HG02938 (cell line): Measurements from ENCODE around the gene LAMB4.

ENCODE experiments used
- ATAC-seq: cut with Tn5 transposase; IDR thresholded peaks from one replicate; pipeline ENCODE4 v1.9.1; 2021; ENCODE audit warnings: mild to moderate bottlenecking, moderate library complexity; ENCODE audit not compliant: unreplicated experiment

Gene LAMB4, protein sequence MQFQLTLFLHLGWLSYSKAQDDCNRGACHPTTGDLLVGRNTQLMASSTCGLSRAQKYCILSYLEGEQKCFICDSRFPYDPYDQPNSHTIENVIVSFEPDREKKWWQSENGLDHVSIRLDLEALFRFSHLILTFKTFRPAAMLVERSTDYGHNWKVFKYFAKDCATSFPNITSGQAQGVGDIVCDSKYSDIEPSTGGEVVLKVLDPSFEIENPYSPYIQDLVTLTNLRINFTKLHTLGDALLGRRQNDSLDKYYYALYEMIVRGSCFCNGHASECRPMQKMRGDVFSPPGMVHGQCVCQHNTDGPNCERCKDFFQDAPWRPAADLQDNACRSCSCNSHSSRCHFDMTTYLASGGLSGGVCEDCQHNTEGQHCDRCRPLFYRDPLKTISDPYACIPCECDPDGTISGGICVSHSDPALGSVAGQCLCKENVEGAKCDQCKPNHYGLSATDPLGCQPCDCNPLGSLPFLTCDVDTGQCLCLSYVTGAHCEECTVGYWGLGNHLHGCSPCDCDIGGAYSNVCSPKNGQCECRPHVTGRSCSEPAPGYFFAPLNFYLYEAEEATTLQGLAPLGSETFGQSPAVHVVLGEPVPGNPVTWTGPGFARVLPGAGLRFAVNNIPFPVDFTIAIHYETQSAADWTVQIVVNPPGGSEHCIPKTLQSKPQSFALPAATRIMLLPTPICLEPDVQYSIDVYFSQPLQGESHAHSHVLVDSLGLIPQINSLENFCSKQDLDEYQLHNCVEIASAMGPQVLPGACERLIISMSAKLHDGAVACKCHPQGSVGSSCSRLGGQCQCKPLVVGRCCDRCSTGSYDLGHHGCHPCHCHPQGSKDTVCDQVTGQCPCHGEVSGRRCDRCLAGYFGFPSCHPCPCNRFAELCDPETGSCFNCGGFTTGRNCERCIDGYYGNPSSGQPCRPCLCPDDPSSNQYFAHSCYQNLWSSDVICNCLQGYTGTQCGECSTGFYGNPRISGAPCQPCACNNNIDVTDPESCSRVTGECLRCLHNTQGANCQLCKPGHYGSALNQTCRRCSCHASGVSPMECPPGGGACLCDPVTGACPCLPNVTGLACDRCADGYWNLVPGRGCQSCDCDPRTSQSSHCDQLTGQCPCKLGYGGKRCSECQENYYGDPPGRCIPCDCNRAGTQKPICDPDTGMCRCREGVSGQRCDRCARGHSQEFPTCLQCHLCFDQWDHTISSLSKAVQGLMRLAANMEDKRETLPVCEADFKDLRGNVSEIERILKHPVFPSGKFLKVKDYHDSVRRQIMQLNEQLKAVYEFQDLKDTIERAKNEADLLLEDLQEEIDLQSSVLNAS (N-terminal part only)

DNA sequence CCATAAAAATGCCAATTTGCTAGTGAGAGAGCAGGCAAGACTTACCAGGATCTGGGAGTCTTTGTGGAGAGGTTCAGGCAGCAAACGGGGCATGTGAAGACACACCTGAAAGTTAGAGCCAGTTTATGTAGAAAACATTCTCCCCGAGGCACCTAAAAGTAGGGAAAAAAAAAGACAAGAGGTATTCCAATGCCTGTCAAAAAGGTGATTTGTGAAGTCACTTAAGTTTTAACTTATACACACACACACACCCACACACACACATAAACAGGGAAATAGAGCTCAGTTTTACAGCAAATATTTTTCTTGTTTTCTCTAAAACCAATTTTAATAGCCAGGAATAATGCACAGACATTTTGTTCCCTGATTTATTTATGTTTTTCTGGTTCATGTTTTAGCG is at the start of gene LAMB4:
Gene LAMB4, minus strand, starts transcription at position 101 of the 400 bp plus-strand sequence. CDS start 7,197 bp downstream, outside the sequence.
- ATAC-seq = no peak

DNA sequence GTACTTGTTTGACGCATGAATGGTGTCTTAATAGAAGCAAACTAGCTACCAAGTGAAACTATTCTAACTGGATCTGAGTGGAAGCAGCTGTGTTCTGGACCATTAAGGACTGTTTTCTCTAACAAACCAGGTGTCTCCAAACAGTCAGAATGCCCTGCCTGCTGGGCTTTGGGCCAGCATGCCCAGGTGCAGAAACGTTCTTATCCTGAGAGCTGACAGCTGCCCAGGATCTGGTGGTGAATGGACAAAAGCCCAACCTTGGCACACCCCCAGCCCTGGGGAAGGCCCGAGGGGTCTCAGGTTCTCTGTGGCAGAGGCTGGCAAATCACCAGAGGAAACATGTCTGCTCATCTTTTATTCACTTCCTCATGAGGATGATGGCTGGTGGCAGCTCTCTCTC is 48.2 kb upstream of the LAMB4 start:
- ATAC-seq = no peak

DNA sequence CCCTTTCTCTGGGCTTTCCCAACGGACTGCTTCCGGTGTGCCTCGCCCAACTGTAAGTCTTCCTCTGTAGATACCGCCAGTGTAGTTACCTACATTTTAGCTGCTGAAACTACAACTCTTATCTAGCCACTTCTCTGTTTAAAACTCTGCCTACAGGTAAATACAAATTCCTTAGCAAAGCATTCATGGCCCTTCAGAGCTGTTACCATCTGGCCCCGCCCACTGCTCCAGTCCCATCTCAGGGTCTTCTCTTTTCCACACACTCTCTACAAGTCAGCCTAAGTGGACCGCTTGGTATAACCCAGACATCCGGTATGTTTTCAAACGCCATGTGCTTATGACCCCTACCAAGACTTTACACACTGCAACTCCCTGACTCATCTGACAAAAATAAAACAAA is 41.0 kb upstream of the LAMB4 start:
- ATAC-seq = no peak

DNA sequence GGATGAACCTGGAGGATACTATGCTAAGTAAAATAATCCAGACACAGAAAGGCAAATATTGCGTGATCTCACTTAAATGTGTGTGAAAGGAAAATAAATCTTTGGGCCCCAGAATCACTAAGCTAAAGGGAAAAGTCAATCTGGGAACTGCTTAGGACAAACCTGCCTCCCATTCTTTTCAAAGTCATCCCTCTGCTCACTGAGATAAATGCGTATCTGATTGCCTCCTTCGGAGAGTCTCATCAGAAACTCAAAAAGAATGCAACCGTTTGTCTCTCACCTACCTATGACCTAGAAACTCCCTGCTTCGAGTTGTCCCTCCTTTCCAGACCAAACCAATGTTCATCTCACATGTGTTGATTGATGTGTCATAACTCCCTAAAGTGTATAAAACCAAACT is 40.1 kb upstream of the LAMB4 start:
- ATAC-seq = no peak

DNA sequence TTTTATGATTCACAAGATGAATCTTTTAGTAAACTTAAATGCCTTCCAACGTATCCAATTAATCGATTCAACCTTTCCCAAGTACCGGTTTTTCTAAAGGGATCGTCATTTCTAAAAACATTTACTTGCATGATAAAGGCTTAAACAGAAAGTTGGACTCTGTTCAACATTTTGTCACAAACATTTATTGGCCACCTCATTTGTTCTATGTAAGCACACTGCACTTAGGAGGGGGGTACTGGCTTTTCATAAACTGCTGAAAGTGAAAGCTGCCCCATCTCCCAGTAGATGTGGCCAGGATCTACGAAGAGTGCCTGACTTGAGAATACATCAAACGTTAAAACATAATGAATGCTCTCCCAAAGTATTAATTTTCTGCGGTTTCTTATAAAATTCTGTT is 37.3 kb upstream of the LAMB4 start:
- ATAC-seq = no peak

DNA sequence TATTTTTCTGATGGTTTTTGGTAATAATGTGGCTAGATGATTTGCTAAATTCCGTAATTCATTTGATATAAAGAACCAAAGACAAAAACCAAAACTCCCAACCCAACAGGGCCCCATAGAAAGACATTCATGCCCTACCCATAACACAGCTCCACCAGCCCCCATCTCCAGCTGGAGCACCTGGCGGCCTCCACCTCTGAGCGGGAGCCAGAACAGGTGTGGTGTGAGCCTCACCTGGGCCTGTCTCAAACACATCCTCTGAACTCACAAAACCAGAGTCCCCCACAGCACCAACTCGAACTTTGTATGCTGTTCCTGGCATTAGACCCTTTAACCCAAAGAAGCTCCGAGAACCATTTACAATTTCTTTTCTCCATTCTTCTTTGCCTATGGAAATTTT is 36.5 kb upstream of the LAMB4 start:
- ATAC-seq = no peak

DNA sequence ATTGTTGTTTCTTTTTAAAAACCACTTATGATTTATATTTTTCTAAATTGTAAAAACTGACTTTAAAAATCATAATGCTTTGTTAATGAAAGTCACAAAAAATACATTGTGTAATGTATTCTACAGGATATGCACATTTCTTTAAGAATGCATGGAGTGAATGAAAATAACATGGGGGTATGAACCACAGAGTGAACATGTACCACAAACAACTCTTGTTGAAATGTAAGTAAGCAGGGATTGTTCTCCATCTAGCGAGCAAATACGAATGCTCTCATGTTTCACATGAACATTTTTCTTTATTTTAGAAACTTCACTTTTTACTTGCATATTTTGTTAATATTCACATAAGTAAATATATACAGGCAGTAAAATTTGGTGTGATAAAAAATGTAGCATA is 35.6 kb upstream of the LAMB4 start:
- no peak for ATAC-seq

DNA sequence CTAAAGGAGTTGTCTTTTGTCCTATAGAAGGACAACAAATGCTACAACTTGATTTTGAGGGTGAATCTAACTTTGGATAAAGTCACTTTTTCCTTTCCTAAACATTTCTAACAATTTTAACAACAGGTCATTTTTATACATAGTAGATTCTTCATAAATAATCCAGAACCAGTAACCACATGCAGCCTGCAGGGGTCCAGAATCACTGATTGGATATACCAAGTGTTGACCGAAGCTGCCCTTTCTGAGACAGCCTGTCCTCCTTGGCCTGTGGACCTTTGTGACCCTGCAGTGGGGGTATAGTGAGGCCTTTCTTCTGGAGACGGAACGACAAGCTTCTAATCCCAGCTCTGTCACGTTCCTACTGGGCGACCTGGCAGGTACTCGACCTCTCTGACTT is 34.8 kb upstream of the LAMB4 start:
- ATAC-seq = no peak

DNA sequence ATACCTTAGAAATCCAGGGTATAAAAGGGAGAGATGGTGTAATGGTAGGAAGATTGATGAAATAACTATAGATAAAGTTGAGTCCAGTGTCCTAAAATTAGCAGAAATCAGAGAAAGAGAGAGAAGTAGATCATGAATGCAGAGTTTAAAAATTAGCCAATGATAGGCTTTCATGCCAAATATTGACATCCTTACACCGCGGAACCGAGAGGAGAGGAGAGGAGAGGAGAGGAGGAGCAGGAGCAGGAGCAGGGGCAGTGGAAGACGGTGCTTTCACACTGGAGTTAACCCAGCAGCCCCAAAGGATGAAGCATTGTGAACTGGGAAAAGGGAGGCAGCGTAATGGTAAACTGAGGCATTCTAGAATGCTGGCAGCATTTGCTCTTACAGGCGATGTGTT is 34.2 kb upstream of the LAMB4 start:
- no peak for ATAC-seq

DNA sequence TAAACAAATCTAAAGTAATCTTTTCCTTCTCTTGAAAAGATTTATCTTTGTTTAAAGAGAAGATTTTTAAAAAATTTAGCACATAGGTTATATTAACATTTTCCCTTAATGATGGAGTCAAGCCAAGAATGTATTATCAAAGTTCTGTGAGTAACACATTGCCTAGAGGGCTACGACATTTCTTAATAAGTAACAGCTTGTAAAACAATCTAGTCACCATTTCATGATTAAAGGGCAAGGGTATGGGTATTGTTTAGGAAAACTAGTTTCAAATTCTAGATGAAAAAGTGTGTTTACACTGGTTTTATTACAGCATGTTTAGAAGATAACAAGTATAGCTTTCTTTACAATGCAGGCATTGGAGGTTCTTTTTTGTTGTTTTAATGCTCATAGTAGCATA is 28.6 kb upstream of the LAMB4 start:
- no peak for ATAC-seq

DNA sequence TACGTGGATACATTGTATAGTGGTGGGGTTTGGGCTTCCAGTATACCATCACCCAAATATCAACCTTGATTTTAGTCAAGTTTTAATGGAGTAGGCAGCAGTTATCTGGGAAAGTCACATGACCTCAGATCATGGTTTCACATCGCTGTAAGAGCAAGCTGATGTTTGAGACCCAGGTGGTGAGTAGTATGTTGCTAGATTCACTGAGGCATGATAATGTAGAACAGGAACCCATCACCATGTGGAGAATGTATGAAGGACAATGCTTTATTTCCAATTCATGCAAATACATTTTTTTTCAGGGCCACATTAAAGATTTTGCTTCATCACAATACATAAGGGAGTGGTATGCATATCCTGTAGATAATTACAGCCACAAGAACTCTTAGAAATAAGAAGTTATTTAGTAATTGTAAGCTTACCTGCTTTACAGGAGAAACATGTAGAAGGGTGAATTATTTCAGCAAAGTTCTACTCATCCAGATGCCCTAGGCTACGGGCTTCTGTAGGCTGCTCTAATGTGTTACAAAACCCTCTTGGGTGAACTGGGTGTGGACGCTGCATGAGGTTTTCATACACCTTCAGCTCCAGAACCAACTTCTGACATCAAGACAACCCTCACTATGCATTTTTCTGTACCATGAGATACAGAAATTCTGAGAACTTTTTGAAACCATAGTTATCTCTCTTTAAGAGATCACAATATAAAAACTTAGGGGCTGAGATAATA is 27.6 kb upstream of the LAMB4 start:
- no peak for ATAC-seq

DNA sequence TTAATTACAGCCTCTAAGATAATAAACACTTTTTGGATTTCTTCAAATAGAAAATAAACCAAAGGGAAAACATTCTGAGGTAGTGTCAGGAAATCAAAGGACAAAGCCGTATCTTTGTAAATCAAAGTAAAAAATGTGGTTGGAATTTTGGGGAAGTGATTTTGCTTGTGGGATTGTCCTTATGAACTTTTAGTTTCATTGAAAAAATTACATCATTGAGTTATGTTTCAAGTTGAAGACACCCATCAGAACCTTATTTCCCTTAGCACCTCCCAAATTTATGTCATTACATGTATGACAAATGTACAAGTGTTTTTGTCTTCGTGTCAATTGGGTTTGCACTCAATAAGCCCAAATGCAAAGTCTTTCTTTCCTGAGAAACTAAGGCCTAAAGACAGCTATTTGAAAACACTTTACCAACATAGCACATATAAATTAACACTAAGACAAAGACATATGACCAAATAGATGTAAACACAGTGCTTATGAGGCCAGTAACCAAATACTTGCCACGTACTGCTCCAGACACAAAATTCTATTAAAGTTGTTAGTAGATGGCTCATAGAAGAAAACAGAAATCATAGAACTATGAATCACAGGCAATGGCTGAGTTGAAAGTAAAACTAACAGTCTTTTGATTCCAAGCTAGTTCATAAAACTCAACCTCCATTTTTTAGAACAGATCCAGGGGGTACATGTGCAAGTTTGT is 26.9 kb upstream of the LAMB4 start:
- ATAC-seq = no peak

DNA sequence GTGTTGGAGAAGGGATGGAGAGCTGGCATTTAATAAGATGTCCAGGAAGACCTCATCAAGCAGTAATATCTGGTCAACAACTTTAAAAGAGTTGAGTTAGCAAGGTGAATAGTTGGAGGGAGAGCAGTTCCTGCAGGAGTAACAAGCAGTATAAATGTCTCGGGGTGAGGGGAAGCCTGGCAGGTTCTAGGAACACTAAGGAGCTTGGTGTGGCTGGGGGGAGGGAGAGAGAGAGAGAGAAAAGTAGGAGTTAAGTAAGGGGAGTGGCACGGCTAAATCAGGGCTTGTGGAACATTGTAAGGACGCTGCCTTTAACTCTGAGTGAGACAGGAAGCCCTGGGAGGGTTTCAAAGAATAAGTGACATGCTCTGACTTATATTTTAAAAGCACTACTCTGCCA is 22.0 kb upstream of the LAMB4 start:
- no peak for ATAC-seq

DNA sequence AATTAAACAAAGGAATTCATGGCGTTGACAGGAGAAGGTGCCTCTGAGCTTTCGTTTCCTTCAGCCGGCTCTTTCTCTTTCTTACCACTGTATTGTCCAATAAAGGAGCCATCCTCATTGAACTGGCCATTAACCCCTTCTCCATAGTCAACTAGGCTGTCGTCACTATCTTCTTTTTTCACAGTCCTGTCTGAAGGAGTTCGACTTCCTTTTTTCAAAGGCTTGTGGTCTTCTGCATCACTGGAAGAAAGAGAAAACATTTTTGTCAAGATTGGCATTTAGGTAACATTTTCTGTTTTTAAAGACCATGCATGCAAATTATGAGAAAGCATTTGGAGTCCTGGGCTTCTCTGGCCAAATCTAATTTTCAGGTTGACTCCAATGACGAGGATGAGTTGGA is 19.7 kb upstream of the LAMB4 start:
- ATAC-seq = no peak

DNA sequence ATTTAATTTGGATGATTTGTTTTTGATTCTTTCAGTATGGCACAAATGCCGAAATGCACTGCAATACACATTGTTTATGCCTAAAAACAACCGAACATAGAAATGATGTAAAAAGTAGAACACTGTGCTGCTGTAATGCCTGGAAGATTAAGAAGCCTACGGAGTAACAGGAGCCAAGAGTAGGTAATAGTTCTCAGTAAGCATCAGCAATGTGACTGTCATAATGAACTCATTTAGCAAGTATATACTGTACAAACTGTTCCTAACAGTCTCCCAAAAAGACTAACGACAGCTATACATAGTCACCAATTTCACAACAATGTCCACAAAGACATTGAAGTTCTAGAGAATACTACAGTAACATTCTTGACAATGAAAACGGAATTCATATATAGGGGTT is 19.0 kb upstream of the LAMB4 start:
- ATAC-seq = no peak

DNA sequence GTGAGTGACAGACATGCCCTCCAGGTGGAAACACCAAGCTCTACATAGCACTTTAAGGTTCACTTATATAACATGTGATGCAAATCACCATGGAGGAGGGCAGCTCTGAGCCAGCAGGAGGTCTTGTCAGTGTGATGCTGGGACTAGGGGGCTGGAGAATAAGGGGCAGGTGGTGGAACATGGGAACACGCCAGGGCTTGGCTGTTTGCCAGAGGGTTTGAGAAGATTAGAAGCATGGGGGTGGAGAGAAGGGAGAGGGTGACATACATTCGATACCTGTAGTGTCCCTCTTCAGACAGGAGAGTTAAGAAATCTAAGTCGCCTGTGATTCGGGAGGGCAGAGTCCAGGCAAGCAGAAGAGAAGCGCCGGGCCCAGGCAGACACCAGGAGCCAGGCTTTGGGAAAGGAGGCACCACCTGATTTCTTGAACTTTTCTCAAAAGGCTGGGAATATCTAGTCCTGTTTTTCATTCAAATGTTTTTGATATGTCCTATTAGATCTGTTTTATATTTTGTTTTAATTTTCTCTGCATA is 16.9 kb upstream of the LAMB4 start:
- no peak for ATAC-seq

DNA sequence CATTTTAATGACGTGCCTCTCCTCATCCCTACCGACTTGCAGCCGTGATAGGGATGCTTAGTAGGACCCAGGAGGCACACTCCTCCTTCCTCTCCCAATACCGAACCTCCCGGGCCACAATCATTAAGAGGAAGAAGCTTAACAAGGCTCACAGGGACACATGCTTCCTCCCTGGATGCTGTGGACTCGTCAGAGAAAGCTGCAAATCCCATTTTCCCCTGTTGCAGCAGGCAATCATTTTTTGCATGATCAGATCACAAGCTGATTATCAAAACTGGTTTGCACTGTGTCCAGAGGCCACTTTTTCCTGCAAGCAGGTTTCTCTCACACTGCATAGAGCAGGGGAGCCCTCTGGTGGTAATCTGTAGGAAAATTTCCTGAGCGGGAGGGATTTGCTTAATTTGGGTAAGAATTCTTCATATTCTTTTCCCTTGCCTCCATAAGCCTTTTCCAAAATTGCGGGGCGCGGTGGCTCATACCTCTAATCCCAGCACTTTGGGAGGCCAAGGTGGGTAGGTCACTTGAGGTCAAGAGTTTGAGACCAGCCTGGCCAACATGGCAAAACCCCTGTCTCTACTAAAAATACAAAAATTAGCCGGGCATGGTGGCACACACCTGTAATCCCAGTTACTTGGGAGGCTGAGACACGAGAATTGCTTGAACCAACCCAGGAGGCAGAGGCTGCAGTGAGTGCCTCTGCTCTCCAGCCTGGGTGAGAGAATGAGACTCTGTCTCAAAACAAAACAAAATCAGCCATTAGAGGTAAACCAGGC is 16.1 kb upstream of the LAMB4 start:
- peak; percentile 57 for ATAC-seq

DNA sequence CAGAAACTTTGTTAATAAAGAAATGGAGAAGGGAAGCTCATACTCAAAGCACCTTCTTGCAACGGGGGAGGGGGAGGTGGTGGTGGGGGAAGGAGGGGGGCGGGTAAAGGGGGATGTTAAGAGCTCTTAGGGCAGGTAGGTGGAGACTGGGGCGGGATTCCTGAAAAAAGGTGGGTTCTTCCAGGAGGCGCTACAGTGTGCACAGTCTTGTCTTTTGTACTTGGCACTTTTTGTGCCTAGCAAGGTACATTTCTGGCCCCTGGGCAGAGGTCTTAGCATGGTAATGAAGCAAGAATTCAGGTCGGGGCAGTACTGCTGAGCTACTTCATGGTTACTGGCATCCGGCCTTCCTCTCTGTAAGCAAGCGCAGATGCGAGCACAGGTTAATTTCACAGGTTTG is 15.2 kb upstream of the LAMB4 start:
- ATAC-seq = no peak

DNA sequence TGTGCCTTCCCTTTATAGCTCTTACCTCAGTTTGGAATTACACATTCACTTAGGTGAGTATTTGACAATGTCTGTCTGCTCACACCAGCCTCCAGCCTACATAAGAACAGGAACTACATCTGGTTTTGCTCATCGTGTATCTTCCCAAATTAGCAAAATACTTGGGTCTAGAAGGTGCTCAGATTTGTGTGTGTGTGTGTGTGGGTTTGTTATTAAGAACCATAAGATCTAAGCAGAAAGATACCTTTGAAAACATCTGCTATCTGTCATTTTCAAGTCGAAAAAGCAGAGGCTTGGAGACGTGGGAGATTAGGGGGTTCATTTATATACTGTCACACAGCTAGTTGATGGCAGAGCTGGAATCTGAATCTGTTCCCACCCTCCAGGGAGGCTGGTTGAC is 14.8 kb upstream of the LAMB4 start:
- no peak for ATAC-seq
